Spleen (tissue), 11 donors: ENCODE results near the gene ARHGEF1. TPM values are rescaled to one million over a fixed set of nuclear protein-coding genes. Genes with fewer than 3 reads are reported as not detected.

ENCODE experiments used
- DNase-seq: peaks from one replicate; pipeline ENCODE4 v3.0.0-alpha.2; 2020
- H3K27ac ChIP-seq, 8 donors: fragments of 200-600 bp; sonication (generic) in 7 of 8; 1 replicate in 4 of 8; 2 replicates in 4 of 8; pipeline versions ENCODE4 v1.5.0 to v1.8.0; 2016 to 2021; ENCODE audit warnings: inconsistent platforms in 4 of 8, mild to moderate bottlenecking in 4 of 8, moderate library complexity in 1 of 8
- H3K27me3 ChIP-seq, 7 donors: fragments of 200-600 bp; sonication (generic) in 6 of 7; replicated peaks in 1 of 7; 1 replicate in 4 of 7; 2 replicates in 3 of 7; pipeline versions ENCODE4 v1.5.0 to v1.8.0; 2016 to 2021; ENCODE audit warnings: inconsistent platforms in 3 of 7, mild to moderate bottlenecking in 1 of 7
- H3K36me3 ChIP-seq, 6 donors: fragments of 200-600 bp; sonication (generic) in 5 of 6; 1 replicate in 4 of 6; 2 replicates in 2 of 6; pipeline versions ENCODE4 v1.5.0 to v1.8.0; 2016 to 2021; ENCODE audit warnings: inconsistent platforms in 2 of 6
- H3K4me1 ChIP-seq, 6 donors: fragments of 200-600 bp; sonication (generic) in 5 of 6; 1 replicate in 3 of 6; 2 replicates in 3 of 6; pipeline versions ENCODE4 v1.5.0 to v1.8.0; 2016 to 2021; ENCODE audit warnings: inconsistent platforms in 3 of 6
- H3K4me3 ChIP-seq, 8 donors: fragments of 200-600 bp; sonication (generic) in 7 of 8; 1 replicate in 4 of 8; 2 replicates in 4 of 8; pipeline versions ENCODE4 v1.5.0 to v1.8.0; 2016 to 2021; ENCODE audit warnings: inconsistent platforms in 4 of 8, mild to moderate bottlenecking in 4 of 8, moderate library complexity in 2 of 8
- H3K9me3 ChIP-seq, 8 donors: fragments of 200-600 bp; sonication (generic) in 7 of 8; 1 replicate in 4 of 8; 2 replicates in 4 of 8; pipeline versions ENCODE4 v1.5.0 to v1.8.0; 2016 to 2021; ENCODE audit warnings: inconsistent platforms in 4 of 8
- CTCF ChIP-seq, 11 experiments: fragments of 200-600 bp in 7 of 11; fragments of 450-650 bp in 4 of 11; sonication (generic) in 4 of 11; IDR thresholded peaks in 8 of 11; conservative IDR thresholded peaks in 3 of 11; 1 replicate in 7 of 11; 2 replicates in 4 of 11; pipeline versions ENCODE4 v1.4.0 to v1.8.0; 2016 to 2021; ENCODE audit warnings: antibody characterized with exemption in 11 of 11, inconsistent platforms in 4 of 11, mild to moderate bottlenecking in 1 of 11
- POLR2A ChIP-seq, 3 donors: fragments of 450-650 bp; IDR thresholded peaks; one replicate each; pipeline ENCODE4 v1.5.1; 2017; ENCODE audit warnings: antibody characterized with exemption in 3 of 3, mild to moderate bottlenecking in 1 of 3
- POLR2AphosphoS5 ChIP-seq, 3 donors: sonication (generic); formaldehyde crosslinking; IDR thresholded peaks; one replicate each; pipeline ENCODE4 v1.5.1; 2017; ENCODE audit warnings: antibody characterized with exemption in 3 of 3
- WGBS, 5 donors: extraction: QIAGEN DNeasy Blood & Tissue Kit in 3 of 5; methylation state at CpG; one replicate each; pipeline versions ENCODE4 v1.1.5 to v1.1.7; 2013 to 2018; 5-methylcytosine and 5-hydroxymethylcytosine counted together
- intact Hi-C: fragments of 100-400 bp; cut with DNase I; formaldehyde crosslinking; loops from one replicate; pipeline ENCODE4 v1.15.0; 2023; ENCODE audit warnings: low total_unique reads
- polyA plus RNA-seq, 3 donors: library from polyadenylated mRNA; stranded (reverse); fragments of 200-250 nt; gene quantifications; one replicate each; pipeline ENCODE4 v1.2.1, GENCODE V29; 2013
- total RNA-seq, 7 donors: library from RNA; depleted of rRNA in 3 of 7; stranded (reverse); fragments of >200 nt in 3 of 7; fragmentation: NEBNext Ultra II Directional in 4 of 7; extraction: Animal tissue kit (Norgen Biotek cat#: 25700) in 4 of 7; gene quantifications; one replicate each; pipeline versions ENCODE4 v1.1.0 to v1.2.1, GENCODE V29; 2016 to 2021
- donor health status: healthy with polysubstance abuse.
- donor health status: DM: no; HTN: no; CAD: no; lungs with moderate emphysema.
- donor health status: DM: no; HTN: no; CAD: no.
- donor health status: Bipolar disorder and iron deficiency.
- donor health status: healthy.
- donor health status: DM: no; HTN: no; CAD: no.
- donor health status: DM: yes; HTN: yes; CAD: no.

ARHGEF1 gene
- total and polyA plus RNA-seq, 10 donors: 238 to 543 (median 383) TPM

- Histone ChIP-seq H3K27me3 (peaks cover 0 to 81% (median 21%) of the 10 kb centered on the region in 7 donors), H3K9me3 (no peaks in the 10 kb centered on the region), H3K27ac (no peak overlapping the region), H3K4me3 (no peak overlapping the region), H3K4me1 (peaks cover under 1 to 79% (median 34%) of the 10 kb centered on the region in 6 donors), H3K36me3 (no peaks in the 10 kb centered on the region)
- intact Hi-C loops: no loop called here
- TF ChIP-seq POLR2A (IDR thresholded peaks at IDR 0.05): no peak
- no peak for TF ChIP-seq CTCF (IDR thresholded peaks at IDR 0.05 in 8 of 11, conservative IDR thresholded peaks at IDR 0.05 in 3 of 11)
- no peak for TF ChIP-seq POLR2AphosphoS5 (IDR thresholded peaks at IDR 0.05)
- peak; percentile 66 for DNase-seq
- 35 to 53% (median 41%) methylated on average over 21 to 26 of the region's 26 CpGs for WGBS, 5 donors
Observed at GRCh38 chr19:41935760-41936415, 52.9 kb downstream of the ARHGEF1 start.

- H3K27me3 ChIP-seq: peaks cover 0 to 81% (median 21%) of the 10 kb centered on the region in 7 donors
- H3K9me3 ChIP-seq: no peaks in the 10 kb centered on the region
- WGBS, 5 donors: 56 to 82% (median 71%) methylated on average over 8 of the region's 8 CpGs
- TF ChIP-seq POLR2A (IDR thresholded peaks at IDR 0.05): no peak
- no peak for TF ChIP-seq CTCF (IDR thresholded peaks at IDR 0.05 in 8 of 11, conservative IDR thresholded peaks at IDR 0.05 in 3 of 11)
- no peak for TF ChIP-seq POLR2AphosphoS5 (IDR thresholded peaks at IDR 0.05)
- H3K4me1 ChIP-seq: peaks cover 5 to 79% (median 38%) of the 10 kb centered on the region in 6 donors
- H3K27ac ChIP-seq: no peak overlapping the region
- no peak overlapping the region for H3K4me3 ChIP-seq
- no peaks in the 10 kb centered on the region for H3K36me3 ChIP-seq
- DNase-seq: no peak
- intact Hi-C loops: no loop called here
Observed at GRCh38 chr19:41936416-41936850, 53.4 kb downstream of the ARHGEF1 start.

- 78 to 85% (median 83%) methylated on average over 12 to 15 of the region's 15 CpGs for WGBS, 5 donors
- TF ChIP-seq CTCF (IDR thresholded peaks at IDR 0.05 in 8 of 11, conservative IDR thresholded peaks at IDR 0.05 in 3 of 11) (no peak), POLR2AphosphoS5 (IDR thresholded peaks at IDR 0.05) (no peak), POLR2A (IDR thresholded peaks at IDR 0.05) (no peak)
- intact Hi-C loops: no loop called here
- H3K4me1 ChIP-seq: peaks cover 5 to 80% (median 38%) of the 10 kb centered on the region in 6 donors
- H3K4me3 ChIP-seq: no peak overlapping the region
- no peaks in the 10 kb centered on the region for H3K36me3 ChIP-seq
- no peaks in the 10 kb centered on the region for H3K9me3 ChIP-seq
- DNase-seq: peak; percentile 71
- peak overlapping the region in 1 of 8 donors; percentile 14 for H3K27ac ChIP-seq
- H3K27me3 ChIP-seq: peaks cover 0 to 79% (median 21%) of the 10 kb centered on the region in 7 donors
Observed at GRCh38 chr19:41936961-41937360, 54.0 kb downstream of the ARHGEF1 start.
